HepG2 (cell line): ENCODE data around the gene DENND2D. TPM values are rescaled to one million over a fixed set of nuclear protein-coding genes. Genes with fewer than 3 reads are reported as not detected.

ENCODE experiments used
- ARNTL ChIP-seq: sonication (generic); formaldehyde crosslinking; IDR thresholded peaks from 2 replicates; pipeline ENCODE4 v1.4.0; 2020; ENCODE audit warnings: mild to moderate bottlenecking, missing genetic modification reagents
- ATAD3A ChIP-seq: sonication (generic); formaldehyde crosslinking; IDR thresholded peaks from 2 replicates; pipeline ENCODE4 v1.4.0; 2020; ENCODE audit warnings: missing genetic modification reagents
- CCAR2 ChIP-seq: fragments of 200-400 bp; formaldehyde crosslinking; optimal IDR thresholded peaks from 2 replicates; pipeline ENCODE3; 2018; ENCODE audit warnings: low read depth, mild to moderate bottlenecking, low read length, moderate library complexity
- GABPA ChIP-seq, 2 experiments: IDR thresholded peaks; 2 replicates each; pipeline ENCODE4 v1.6.1; 2011 to 2016; ENCODE audit warnings: low read depth in 2 of 2, low read length in 1 of 2, missing biosample characterization in 1 of 2, missing genetic modification characterization in 1 of 2
- GLI4 ChIP-seq: sonication (generic); formaldehyde crosslinking; IDR thresholded peaks from 2 replicates; pipeline ENCODE4 v1.5.1; 2020; ENCODE audit warnings: missing genetic modification reagents, mild to moderate bottlenecking, moderate library complexity, borderline replicate concordance
- GTF3A ChIP-seq: sonication (generic); formaldehyde crosslinking; conservative IDR thresholded peaks from 2 replicates; pipeline ENCODE4 v1.4.0; 2020; ENCODE audit warnings: mild to moderate bottlenecking, missing genetic modification reagents
- HMGXB3 ChIP-seq: sonication (generic); formaldehyde crosslinking; IDR thresholded peaks from 2 replicates; pipeline ENCODE4 v1.4.0; 2020; ENCODE audit warnings: missing genetic modification reagents, borderline replicate concordance
- NCOR1 ChIP-seq: fragments of 200-600 bp; sonication (generic); IDR thresholded peaks from 2 replicates; pipeline ENCODE4 v1.7.0; 2017; ENCODE audit warnings: antibody characterized with exemption, low read length, borderline replicate concordance
- PBX3 ChIP-seq: sonication (generic); formaldehyde crosslinking; IDR thresholded peaks from 2 replicates; pipeline ENCODE4 v1.8.1; 2023; ENCODE audit warnings: missing genetic modification reagents, inconsistent platforms, borderline replicate concordance
- RBFOX2 ChIP-seq: fragments of 200-400 bp; formaldehyde crosslinking; IDR thresholded peaks from 2 replicates; pipeline ENCODE4 v1.6.1; 2017; ENCODE audit warnings: low read depth, mild to moderate bottlenecking, low read length
- TBX3 ChIP-seq: fragments of 450-650 bp; IDR thresholded peaks from 2 replicates; pipeline ENCODE4 v1.6.1; 2017; ENCODE audit warnings: antibody characterized with exemption, mild to moderate bottlenecking, inconsistent platforms, borderline replicate concordance
- TFDP2 ChIP-seq: sonication (generic); formaldehyde crosslinking; IDR thresholded peaks from 2 replicates; pipeline ENCODE4 v1.4.0; 2020; ENCODE audit warnings: missing genetic modification reagents
- WIZ ChIP-seq: sonication (generic); formaldehyde crosslinking; IDR thresholded peaks from 2 replicates; pipeline ENCODE4 v1.5.1; 2020; ENCODE audit warnings: mild to moderate bottlenecking, missing genetic modification reagents
- XRCC5 ChIP-seq: fragments of 200-400 bp; formaldehyde crosslinking; optimal IDR thresholded peaks from 2 replicates; pipeline ENCODE3; 2017; ENCODE audit warnings: mild to moderate bottlenecking, low read length
- ZBTB21 ChIP-seq: sonication (generic); formaldehyde crosslinking; IDR thresholded peaks from 2 replicates; pipeline ENCODE4 v1.4.0; 2020; ENCODE audit warnings: missing genetic modification reagents
- ZNF20 ChIP-seq: sonication (generic); formaldehyde crosslinking; IDR thresholded peaks from 2 replicates; pipeline ENCODE4 v1.4.0; 2020; ENCODE audit warnings: mild to moderate bottlenecking, moderate library complexity, missing genetic modification reagents
- ZNF232 ChIP-seq: sonication (generic); formaldehyde crosslinking; IDR thresholded peaks from 2 replicates; pipeline ENCODE4 v1.4.0; 2020; ENCODE audit warnings: missing genetic modification reagents, borderline replicate concordance
- ZNF563 ChIP-seq: sonication (generic); formaldehyde crosslinking; IDR thresholded peaks from 2 replicates; pipeline ENCODE4 v1.8.0; 2022; ENCODE audit warnings: mild to moderate bottlenecking, moderate library complexity, missing genetic modification reagents
- ZNF747 ChIP-seq: sonication (generic); formaldehyde crosslinking; IDR thresholded peaks from 2 replicates; pipeline ENCODE4 v1.8.1; 2023; ENCODE audit warnings: missing genetic modification reagents, mild to moderate bottlenecking, borderline replicate concordance
- ZSCAN30 ChIP-seq: sonication (generic); formaldehyde crosslinking; IDR thresholded peaks from 2 replicates; pipeline ENCODE4 v1.5.0; 2020; ENCODE audit warnings: mild to moderate bottlenecking, missing genetic modification reagents
- polyA plus RNA-seq, 8 experiments: library from polyadenylated mRNA; depleted of rRNA in 3 of 8; stranded (reverse) in 7 of 8; unstranded in 1 of 8; fragments of >200 nt; fragmentation: Illumina TruSeq in 4 of 8; extraction: Trizol in 4 of 8; gene quantifications; 2 replicates each; pipeline versions ENCODE4 v1.2.1 to v1.2.3, GENCODE V29; 2011 to 2016; ENCODE audit warnings: low read depth in 4 of 8, missing spikeins in 1 of 8, mixed read lengths in 1 of 8; ENCODE audit not compliant: insufficient read depth in 1 of 8
- total RNA-seq, 5 experiments: library from RNA; depleted of rRNA; stranded (reverse); fragments of >200 nt; fragmentation: Illumina TruSeq; extraction: Trizol; gene quantifications; 2 replicates each; pipeline ENCODE4 v1.2.3, GENCODE V29; 2016; ENCODE audit warnings: low read depth in 1 of 5
- TF ChIP-seq, protein P1 (sequence below): sonication (generic); formaldehyde crosslinking; IDR thresholded peaks from 2 replicates; pipeline ENCODE4 v1.4.0; 2020; ENCODE audit warnings: mild to moderate bottlenecking, missing genetic modification reagents
- TF ChIP-seq, protein P2 (sequence below): sonication (generic); formaldehyde crosslinking; IDR thresholded peaks from 2 replicates; pipeline ENCODE4 v1.5.0; 2020; ENCODE audit warnings: missing genetic modification reagents

DENND2D gene
- total and polyA plus RNA-seq, 2 of the 13 experiments (the other 11 are each of a cell fraction or from before 2014, with no cell fraction given), result 0.04 TPM; not detected in 1

DNA sequence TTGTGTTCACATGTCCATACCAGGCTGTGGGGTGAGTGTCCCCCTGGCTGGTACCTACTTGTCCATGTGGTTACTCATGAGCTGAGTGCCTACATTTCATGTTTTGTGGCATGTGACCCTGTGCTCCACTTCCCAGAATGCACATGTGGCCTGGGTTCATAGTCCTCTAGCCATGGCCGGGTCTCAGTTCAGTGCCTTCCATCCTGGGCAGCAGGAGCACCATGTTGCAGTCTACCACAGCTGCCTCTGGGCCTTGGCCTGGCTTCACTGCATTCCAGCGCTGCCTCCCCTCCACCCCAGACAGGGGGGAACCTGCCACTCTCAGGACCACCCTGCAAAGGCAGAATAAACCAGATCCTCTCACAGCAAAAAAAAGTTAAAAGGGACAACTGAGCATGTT is 54.9 kb downstream of the DENND2D start (continued):
- TF ChIP-seq HMGXB3 (CRISPR knock-in tag), result no peak
- TF ChIP-seq ZNF563 (CRISPR knock-in tag), result no peak
- TF ChIP-seq ATAD3A (CRISPR knock-in tag), result no peak
- TF ChIP-seq PBX3 (CRISPR knock-in tag), result no peak
- no peak for TF ChIP-seq ZBTB21 (CRISPR knock-in tag)
- TF ChIP-seq ZNF232 (CRISPR knock-in tag), result no peak
- TF ChIP-seq XRCC5, result no peak
- no peak for TF ChIP-seq ZNF20
- no peak for TF ChIP-seq GLI4 (CRISPR knock-in tag)
- no peak for TF ChIP-seq CCAR2
- TF ChIP-seq, protein P1, sequence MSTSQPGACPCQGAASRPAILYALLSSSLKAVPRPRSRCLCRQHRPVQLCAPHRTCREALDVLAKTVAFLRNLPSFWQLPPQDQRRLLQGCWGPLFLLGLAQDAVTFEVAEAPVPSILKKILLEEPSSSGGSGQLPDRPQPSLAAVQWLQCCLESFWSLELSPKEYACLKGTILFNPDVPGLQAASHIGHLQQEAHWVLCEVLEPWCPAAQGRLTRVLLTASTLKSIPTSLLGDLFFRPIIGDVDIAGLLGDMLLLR (CRISPR knock-in tag), result no peak
- no peak for TF ChIP-seq NCOR1
- no peak for TF ChIP-seq TFDP2 (CRISPR knock-in tag)
- no peak for TF ChIP-seq ARNTL (CRISPR knock-in tag)
- TF ChIP-seq WIZ (CRISPR knock-in tag), result no peak
- no peak for TF ChIP-seq GABPA (IDR thresholded peaks at IDR 0.05; ENCODE audit: low read depth, low read length)
- no peak for TF ChIP-seq GABPA (CRISPR knock-in tag; IDR thresholded peaks at IDR 0.05; ENCODE audit: low read depth)
- TF ChIP-seq ZSCAN30, result no peak
- TF ChIP-seq TBX3, result no peak
- TF ChIP-seq ZNF747 (CRISPR knock-in tag), result 0 out of 2 replicates have a peak, but pooled peaks have one; percentile 29
- no peak for TF ChIP-seq GTF3A
- TF ChIP-seq, protein P2, sequence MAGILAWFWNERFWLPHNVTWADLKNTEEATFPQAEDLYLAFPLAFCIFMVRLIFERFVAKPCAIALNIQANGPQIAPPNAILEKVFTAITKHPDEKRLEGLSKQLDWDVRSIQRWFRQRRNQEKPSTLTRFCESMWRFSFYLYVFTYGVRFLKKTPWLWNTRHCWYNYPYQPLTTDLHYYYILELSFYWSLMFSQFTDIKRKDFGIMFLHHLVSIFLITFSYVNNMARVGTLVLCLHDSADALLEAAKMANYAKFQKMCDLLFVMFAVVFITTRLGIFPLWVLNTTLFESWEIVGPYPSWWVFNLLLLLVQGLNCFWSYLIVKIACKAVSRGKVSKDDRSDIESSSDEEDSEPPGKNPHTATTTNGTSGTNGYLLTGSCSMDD, result no peak
- no peak for TF ChIP-seq RBFOX2
